WTC11 (cell line): ENCODE data around the gene LRRC47. TPM values are rescaled to one million over a fixed set of nuclear protein-coding genes. Genes with fewer than 3 reads are reported as not detected.
"Not testable (repeated sequence)": the region's sequence is repeated elsewhere in the genome, so short reads cannot be mapped to it uniquely, and the experiment has no call there.

Experiments
- ATAC-seq: fragments of 200-7000 bp; cut with Tn5 transposase; 2 replicates; pipeline ENCODE4 v1.10.0; 2021; ENCODE audit warnings: mild to moderate bottlenecking, moderate library complexity
- CTCF ChIA-PET: fragments of 300-600 bp; sonication (Branson Sonifier 250); formaldehyde crosslinking; loops from one replicate; lab custom pipeline; 2021; ENCODE audit warnings: antibody characterized with exemption; lab: Charles Lee
- POLR2A ChIA-PET: fragments of 350-600 bp; sonication (Branson Sonifier 250); formaldehyde crosslinking; loops from one replicate; lab custom pipeline; 2021; ENCODE audit warnings: antibody characterized with exemption; lab: Charles Lee
- DNase-seq: peaks from one replicate; pipeline ENCODE4 v3.0.0; 2021; ENCODE audit warnings: low spot score
- H3K27ac Mint-ChIP-seq: 2 replicates; pipeline ENCODE4 v1.8.0; 2021; ENCODE audit warnings: mixed read lengths
- H3K27me3 Mint-ChIP-seq: 2 replicates; pipeline ENCODE4 v1.8.0; 2021; ENCODE audit warnings: low read depth, mild to moderate bottlenecking, moderate library complexity, mixed read lengths
- H3K36me3 Mint-ChIP-seq: 2 replicates; pipeline ENCODE4 v1.8.0; 2021; ENCODE audit warnings: mixed read lengths
- H3K4me1 Mint-ChIP-seq: 2 replicates; pipeline ENCODE4 v1.8.0; 2022; ENCODE audit warnings: mixed read lengths
- H3K4me3 Mint-ChIP-seq: 2 replicates; pipeline ENCODE4 v1.8.0; 2021; ENCODE audit warnings: mild to moderate bottlenecking, moderate library complexity, mixed read lengths
- H3K9me3 Mint-ChIP-seq: 2 replicates; pipeline ENCODE4 v1.8.0; 2021; ENCODE audit warnings: mixed read lengths
- ATF1 ChIP-seq: sonication (generic); formaldehyde crosslinking; IDR thresholded peaks from 2 replicates; pipeline ENCODE4 v1.8.1; 2023; ENCODE audit warnings: mild to moderate bottlenecking, moderate library complexity, missing genetic modification reagents
- ATF6 ChIP-seq: sonication (generic); formaldehyde crosslinking; IDR thresholded peaks from 2 replicates; pipeline ENCODE4 v1.8.1; 2023; ENCODE audit warnings: mild to moderate bottlenecking, missing genetic modification reagents
- CREB1 ChIP-seq: sonication (generic); formaldehyde crosslinking; IDR thresholded peaks from 2 replicates; pipeline ENCODE4 v1.8.0; 2023; ENCODE audit warnings: mild to moderate bottlenecking, missing genetic modification reagents
- E2F1 ChIP-seq: sonication (generic); formaldehyde crosslinking; IDR thresholded peaks from 2 replicates; pipeline ENCODE4 v1.8.0; 2022; ENCODE audit warnings: mild to moderate bottlenecking, missing genetic modification reagents
- E2F5 ChIP-seq: sonication (generic); formaldehyde crosslinking; IDR thresholded peaks from 2 replicates; pipeline ENCODE4 v1.8.1; 2022; ENCODE audit warnings: mild to moderate bottlenecking, moderate library complexity, missing genetic modification reagents
- EMX1 ChIP-seq: fragments of 250-450 bp; sonication (Bioruptor Pico); IDR thresholded peaks from 2 replicates; pipeline ENCODE4 v1.8.0; 2021; ENCODE audit warnings: mild to moderate bottlenecking
- ESRRA ChIP-seq: sonication (generic); formaldehyde crosslinking; IDR thresholded peaks from 2 replicates; pipeline ENCODE4 v1.8.1; 2022; ENCODE audit warnings: mild to moderate bottlenecking, missing genetic modification reagents, borderline replicate concordance
- ETV6 ChIP-seq: sonication (generic); formaldehyde crosslinking; IDR thresholded peaks from 2 replicates; pipeline ENCODE4 v1.8.1; 2022; ENCODE audit warnings: mild to moderate bottlenecking, missing genetic modification reagents
- FOXJ3 ChIP-seq: sonication (generic); formaldehyde crosslinking; IDR thresholded peaks from 2 replicates; pipeline ENCODE4 v1.9.0; 2021; ENCODE audit warnings: missing genetic modification reagents, mild to moderate bottlenecking, borderline replicate concordance
- FOXP4 ChIP-seq: sonication (generic); formaldehyde crosslinking; IDR thresholded peaks from 2 replicates; pipeline ENCODE4 v1.8.0; 2022; ENCODE audit warnings: mild to moderate bottlenecking, missing genetic modification reagents
- GABPB1 ChIP-seq: sonication (generic); formaldehyde crosslinking; IDR thresholded peaks from 2 replicates; pipeline ENCODE4 v1.8.1; 2023; ENCODE audit warnings: mild to moderate bottlenecking, missing genetic modification reagents
- HMGA2 ChIP-seq: fragments of 250-450 bp; sonication (Bioruptor Pico); IDR thresholded peaks from 2 replicates; pipeline ENCODE4 v1.4.0; 2021; ENCODE audit warnings: mild to moderate bottlenecking, moderate library complexity
- OVOL2 ChIP-seq: fragments of 250-450 bp; sonication (Bioruptor Pico); IDR thresholded peaks from 2 replicates; pipeline ENCODE4 v1.9.0; 2021; ENCODE audit warnings: mild to moderate bottlenecking, borderline replicate concordance
- TEAD1 ChIP-seq: sonication (generic); formaldehyde crosslinking; IDR thresholded peaks from 2 replicates; pipeline ENCODE4 v1.8.0; 2022; ENCODE audit warnings: mild to moderate bottlenecking, missing genetic modification reagents
- TEAD4 ChIP-seq: sonication (generic); formaldehyde crosslinking; IDR thresholded peaks from 2 replicates; pipeline ENCODE4 v1.8.0; 2022; ENCODE audit warnings: mild to moderate bottlenecking, missing genetic modification reagents
- TP53 ChIP-seq: sonication (generic); formaldehyde crosslinking; IDR thresholded peaks from 2 replicates; pipeline ENCODE4 v1.8.1; 2023; ENCODE audit warnings: mild to moderate bottlenecking, missing genetic modification reagents
- USF1 ChIP-seq: sonication (generic); formaldehyde crosslinking; IDR thresholded peaks from 2 replicates; pipeline ENCODE4 v1.8.0; 2022; ENCODE audit warnings: mild to moderate bottlenecking, missing genetic modification reagents
- ZNF416 ChIP-seq: fragments of 250-450 bp; sonication (Bioruptor Pico); IDR thresholded peaks from 2 replicates; pipeline ENCODE4 v1.9.0; 2021; ENCODE audit warnings: mild to moderate bottlenecking, inconsistent platforms
- ZNF423 ChIP-seq: fragments of 250-450 bp; sonication (Bioruptor Pico); IDR thresholded peaks from 2 replicates; pipeline ENCODE4 v2.1.2; 2022; ENCODE audit warnings: mild to moderate bottlenecking, moderate library complexity
- ZNF671 ChIP-seq: fragments of 250-450 bp; sonication (Bioruptor Pico); IDR thresholded peaks from 2 replicates; pipeline ENCODE4 v1.8.0; 2021; ENCODE audit warnings: mild to moderate bottlenecking
- total RNA-seq: library from RNA; stranded (reverse); gene quantifications from 3 replicates; pipeline ENCODE4 v1.2.3, GENCODE V29; 2021
- TF ChIP-seq, protein P1 (sequence below): fragments of 250-450 bp; sonication (Bioruptor Pico); IDR thresholded peaks from 2 replicates; pipeline ENCODE4 v1.9.0; 2021; ENCODE audit warnings: mild to moderate bottlenecking

LRRC47 gene
- total RNA-seq, 1 experiment from 2014 or later: 92.4 TPM

DNA sequence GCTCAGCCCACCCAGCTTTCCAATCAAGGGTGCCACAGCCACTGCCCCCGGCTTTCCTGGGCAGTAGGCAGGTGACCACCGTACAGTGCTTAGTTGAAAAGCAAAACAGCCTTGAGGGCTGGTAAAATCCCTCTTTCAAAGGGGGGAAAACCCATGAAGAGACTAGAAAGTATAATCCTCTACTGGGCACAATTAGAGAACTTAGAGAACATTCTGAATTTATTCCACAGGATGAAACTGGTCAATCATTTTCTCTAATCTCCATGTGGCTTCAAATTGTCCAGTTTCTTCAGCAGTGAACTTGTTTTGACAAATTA lies 15.3 kb upstream of the LRRC47 start:
- TF ChIP-seq E2F1 (no peak), FOXJ3 (CRISPR knock-in tag) (no peak), FOXP4 (CRISPR knock-in tag) (no peak), ATF1 (no peak), TP53 (no peak), TEAD1 (no peak), ATF6 (CRISPR knock-in tag) (no peak), ETV6 (CRISPR knock-in tag) (no peak), GABPB1 (CRISPR knock-in tag) (no peak)
- TF ChIP-seq, protein P1, sequence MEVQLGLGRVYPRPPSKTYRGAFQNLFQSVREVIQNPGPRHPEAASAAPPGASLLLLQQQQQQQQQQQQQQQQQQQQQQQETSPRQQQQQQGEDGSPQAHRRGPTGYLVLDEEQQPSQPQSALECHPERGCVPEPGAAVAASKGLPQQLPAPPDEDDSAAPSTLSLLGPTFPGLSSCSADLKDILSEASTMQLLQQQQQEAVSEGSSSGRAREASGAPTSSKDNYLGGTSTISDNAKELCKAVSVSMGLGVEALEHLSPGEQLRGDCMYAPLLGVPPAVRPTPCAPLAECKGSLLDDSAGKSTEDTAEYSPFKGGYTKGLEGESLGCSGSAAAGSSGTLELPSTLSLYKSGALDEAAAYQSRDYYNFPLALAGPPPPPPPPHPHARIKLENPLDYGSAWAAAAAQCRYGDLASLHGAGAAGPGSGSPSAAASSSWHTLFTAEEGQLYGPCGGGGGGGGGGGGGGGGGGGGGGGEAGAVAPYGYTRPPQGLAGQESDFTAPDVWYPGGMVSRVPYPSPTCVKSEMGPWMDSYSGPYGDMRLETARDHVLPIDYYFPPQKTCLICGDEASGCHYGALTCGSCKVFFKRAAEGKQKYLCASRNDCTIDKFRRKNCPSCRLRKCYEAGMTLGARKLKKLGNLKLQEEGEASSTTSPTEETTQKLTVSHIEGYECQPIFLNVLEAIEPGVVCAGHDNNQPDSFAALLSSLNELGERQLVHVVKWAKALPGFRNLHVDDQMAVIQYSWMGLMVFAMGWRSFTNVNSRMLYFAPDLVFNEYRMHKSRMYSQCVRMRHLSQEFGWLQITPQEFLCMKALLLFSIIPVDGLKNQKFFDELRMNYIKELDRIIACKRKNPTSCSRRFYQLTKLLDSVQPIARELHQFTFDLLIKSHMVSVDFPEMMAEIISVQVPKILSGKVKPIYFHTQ: no peak
- Mint-ChIP-seq H3K9me3 (peaks cover 12% of the 10 kb centered on the region), H3K27me3 (peaks cover 3% of the 10 kb centered on the region; the same call in 1 of the 2 replicates), H3K27ac (no peak overlapping the region), H3K4me3 (no peak overlapping the region), H3K4me1 (peaks cover 2% of the 10 kb centered on the region), H3K36me3 (peaks cover 4% of the 10 kb centered on the region; the same call in 1 of the 2 replicates)
- ChIA-PET POLR2A (no interaction called here), CTCF (interaction anchor here (0.7 to 1.9 kb wide), 6 partner anchors 10 to 36 kb away, joined by 3 to 9 read pairs (median 4); partner anchors contain the start of gene LRRC47)
- DNase-seq: no peak
- no peak for ATAC-seq

- POLR2A ChIA-PET: interaction anchor here (0.7 kb wide), 1 partner anchor 9 kb away, joined by 3 read pairs; no protein-coding TSS in a partner anchor
- H3K9me3 Mint-ChIP-seq: peaks cover 25% of the 10 kb centered on the region
- peaks cover 13% of the 10 kb centered on the region; the same call in 1 of the 2 replicates for H3K36me3 Mint-ChIP-seq
- not testable (repeated sequence) for H3K27me3 Mint-ChIP-seq, H3K4me3 Mint-ChIP-seq, H3K4me1 Mint-ChIP-seq, DNase-seq, H3K27ac Mint-ChIP-seq, ATAC-seq
- CTCF ChIA-PET: interaction anchor here (0.6 to 1.9 kb wide), 6 partner anchors 9 to 653 kb away, joined by 3 to 9 read pairs (median 4); no protein-coding TSS in a partner anchor
Observed at GRCh38 chr1:3810149-3810761, 14.0 kb upstream of the LRRC47 start.

DNA sequence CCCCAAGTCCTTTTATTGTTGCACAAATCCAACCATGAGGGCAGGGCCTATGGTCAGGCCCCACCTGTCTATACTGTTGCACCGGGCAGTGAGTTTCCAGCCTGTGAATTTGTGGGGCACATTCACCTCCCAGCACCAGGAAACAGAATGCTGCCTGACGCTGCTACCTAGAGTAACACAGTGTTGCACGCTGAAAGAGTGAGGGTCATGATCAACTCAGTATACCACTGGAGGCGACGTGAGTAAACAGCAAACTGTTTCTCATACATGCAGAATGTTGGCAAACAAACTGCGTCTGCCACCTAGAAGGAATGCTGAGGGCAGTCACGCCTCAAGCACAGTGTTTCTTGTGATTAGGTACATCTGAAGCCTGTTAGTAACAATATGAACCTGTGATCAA lies 13.4 kb upstream of the LRRC47 start:
- peaks cover 2% of the 10 kb centered on the region for H3K4me1 Mint-ChIP-seq
- no peak for DNase-seq
- no peak for ATAC-seq
- no peak overlapping the region for H3K27ac Mint-ChIP-seq
- CTCF ChIA-PET: interaction anchor here (1.9 kb wide), 1 partner anchor 16 kb away, joined by 7 read pairs; no protein-coding TSS in a partner anchor
- H3K4me3 Mint-ChIP-seq: no peak overlapping the region
- peaks cover 13% of the 10 kb centered on the region for H3K27me3 Mint-ChIP-seq
- TF ChIP-seq ESRRA (CRISPR knock-in tag) (no peak), FOXJ3 (CRISPR knock-in tag) (no peak), ZNF671 (CRISPR knock-in tag) (no peak), CREB1 (CRISPR knock-in tag) (no peak), HMGA2 (CRISPR knock-in tag) (no peak), ZNF416 (CRISPR knock-in tag) (no peak), ZNF423 (CRISPR knock-in tag) (no peak), USF1 (CRISPR knock-in tag) (no peak), EMX1 (CRISPR knock-in tag) (no peak), TEAD4 (no peak), OVOL2 (CRISPR knock-in tag) (no peak), E2F5 (no peak)
- TF ChIP-seq, all 79 proteins: peak for 0
- Mint-ChIP-seq H3K36me3 (peaks cover 13% of the 10 kb centered on the region; the same call in 1 of the 2 replicates), H3K9me3 (peaks cover 31% of the 10 kb centered on the region)
- POLR2A ChIA-PET: no interaction called here
